H1 (cell line): ENCODE measurements around the gene GAPDHS. TPM values are rescaled to one million over a fixed set of nuclear protein-coding genes. Genes with fewer than 3 reads are reported as not detected.

Source experiments
- BCL11A ChIP-seq, 2 experiments: IDR thresholded peaks; one replicate each; pipeline ENCODE4 v1.6.1; 2011; ENCODE audit warnings: low read depth in 2 of 2, low read length in 2 of 2, mild to moderate bottlenecking in 2 of 2
- CBX5 ChIP-seq: fragments of 300-800, 300-1000 bp; sonication (generic); IDR thresholded peaks from 2 replicates; pipeline ENCODE4 v1.7.1; 2016; ENCODE audit warnings: antibody characterized with exemption, low read length, low read depth
- CHD1 ChIP-seq: IDR thresholded peaks from 2 replicates; pipeline ENCODE4 v1.6.1; 2012; ENCODE audit warnings: low read depth, low read length, improper control_type of control experiment
- CHD2 ChIP-seq: IDR thresholded peaks from 2 replicates; pipeline ENCODE4 v1.6.1; 2012; ENCODE audit warnings: low read length, improper control_type of control experiment
- E2F6 ChIP-seq: IDR thresholded peaks from 2 replicates; pipeline ENCODE4 v1.6.1; 2012; ENCODE audit warnings: inconsistent platforms
- EP300 ChIP-seq, 2 experiments: IDR thresholded peaks; 1 replicate in 1 of 2; 2 replicates in 1 of 2; pipeline ENCODE4 v1.6.1; 2011 to 2012; ENCODE audit warnings: low read depth in 2 of 2, low read length in 2 of 2, mild to moderate bottlenecking in 2 of 2, borderline replicate concordance in 1 of 2, inconsistent platforms in 1 of 2, moderate library complexity in 1 of 2
- KDM1A ChIP-seq: fragments of 200-600, 300-600 bp; sonication (generic); IDR thresholded peaks from 2 replicates; pipeline ENCODE4 v1.7.1; 2016; ENCODE audit warnings: mild to moderate bottlenecking, low read length, borderline replicate concordance
- MAX ChIP-seq: IDR thresholded peaks from 2 replicates; pipeline ENCODE4 v1.6.1; 2012; ENCODE audit warnings: inconsistent platforms
- RAD21 ChIP-seq, 2 experiments: IDR thresholded peaks in 1 of 2; conservative IDR thresholded peaks in 1 of 2; 2 replicates each; pipeline ENCODE4 v1.6.1; 2011; ENCODE audit warnings: low read depth in 2 of 2, low read length in 2 of 2, improper control_type of control experiment in 1 of 2, inconsistent platforms in 1 of 2, mild to moderate bottlenecking in 1 of 2, moderate library complexity in 1 of 2
- RFX5 ChIP-seq: IDR thresholded peaks from 2 replicates; pipeline ENCODE4 v1.6.1; 2011; ENCODE audit warnings: low read depth, low read length, improper control_type of control experiment, borderline replicate concordance
- SAP30 ChIP-seq: fragments of 300-600 bp; sonication (generic); IDR thresholded peaks from 2 replicates; pipeline ENCODE4 v1.7.1; 2012; ENCODE audit warnings: low read length, moderate library complexity, mild to moderate bottlenecking, inconsistent platforms; ENCODE audit not compliant: insufficient read depth, insufficient replicate concordance
- SP2 ChIP-seq: IDR thresholded peaks from 2 replicates; pipeline ENCODE4 v1.6.1; 2012; ENCODE audit warnings: mild to moderate bottlenecking, low read length, inconsistent platforms
- SP4 ChIP-seq: IDR thresholded peaks from 2 replicates; pipeline ENCODE4 v1.6.1; 2012; ENCODE audit warnings: low read length, inconsistent platforms
- SUZ12 ChIP-seq: fragments of 200-600 bp; sonication (generic); IDR thresholded peaks from 2 replicates; pipeline ENCODE4 v1.6.1; 2012; ENCODE audit warnings: mild to moderate bottlenecking, inconsistent platforms, low read length, moderate library complexity, mixed read lengths
- TEAD4 ChIP-seq: IDR thresholded peaks from 2 replicates; pipeline ENCODE4 v1.6.1; 2012; ENCODE audit warnings: low read depth, low read length, inconsistent platforms, mixed read lengths
- YY1 ChIP-seq: IDR thresholded peaks from 2 replicates; pipeline ENCODE4 v1.6.1; 2011; ENCODE audit warnings: low read depth, mild to moderate bottlenecking, low read length
- polyA plus RNA-seq, 7 experiments: library from polyadenylated mRNA; depleted of rRNA in 3 of 7; stranded (reverse) in 5 of 7; unstranded in 2 of 7; fragments of >200 nt in 5 of 7; fragments of 200-250 nt in 2 of 7; gene quantifications; 1 replicate in 5 of 7; 2 replicates in 1 of 7; 4 replicates in 1 of 7; pipeline versions ENCODE4 v1.2.1 to v1.2.3, GENCODE V29; 2011 to 2013; ENCODE audit warnings: missing spikeins in 2 of 7, mixed read lengths in 2 of 7
- total RNA-seq: library from RNA; stranded (reverse); fragmentation: NEBNext Ultra II Directional; extraction: Animal tissue kit (Norgen Biotek cat#: 25700); gene quantifications from 2 replicates; pipeline ENCODE4 v1.2.1, GENCODE V29; 2021
- TF ChIP-seq, protein P1 (sequence below): IDR thresholded peaks from 2 replicates; pipeline ENCODE4 v1.6.1; 2011; ENCODE audit warnings: low read depth, mild to moderate bottlenecking, low read length; ENCODE audit not compliant: insufficient read depth

Gene GAPDHS
- total and polyA plus RNA-seq, 2 of the 8 experiments (the other 6 are each of a cell fraction or from before 2014, with no cell fraction given), result 0.26 TPM; not detected in 1

GRCh38 chr19:35555301-35556005 is 22.2 kb downstream of the GAPDHS start (continued):
- TF ChIP-seq SP4 (no peak), E2F6 (0 out of 2 replicates have a peak, but pooled peaks have one; percentile 46), RFX5 (peak; percentile 36; the same call in 1 of the 2 replicates), CHD2 (no peak), YY1 (0 out of 2 replicates have a peak, but pooled peaks have one; percentile 22), EP300 (IDR thresholded peaks at IDR 0.05; ENCODE audit: borderline replicate concordance in 1 of 2, low read depth in 2 of 2, low read length in 2 of 2) (no peak), BCL11A (IDR thresholded peaks at IDR 0.05; ENCODE audit: low read depth in 2 of 2, low read length in 2 of 2) (no peak), SP2 (no peak), SAP30 (no peak), CHD1 (no peak), SUZ12 (no peak), MAX (peak; percentile 81), RAD21 (IDR thresholded peaks at IDR 0.05 in 1 of 2, conservative IDR thresholded peaks at IDR 0.05 in 1 of 2; ENCODE audit: low read depth in 2 of 2, low read length in 2 of 2) (peak; percentile 87 to 89), KDM1A (no peak), CBX5 (no peak), TEAD4 (no peak)
- TF ChIP-seq, protein P1, sequence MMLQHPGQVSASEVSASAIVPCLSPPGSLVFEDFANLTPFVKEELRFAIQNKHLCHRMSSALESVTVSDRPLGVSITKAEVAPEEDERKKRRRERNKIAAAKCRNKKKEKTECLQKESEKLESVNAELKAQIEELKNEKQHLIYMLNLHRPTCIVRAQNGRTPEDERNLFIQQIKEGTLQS, result no peak
